Measurements from ENCODE around the gene AQP1. TPM values are rescaled to one million over a fixed set of nuclear protein-coding genes. Genes with fewer than 3 reads are reported as not detected.

The AQP1 gene
- total and polyA plus RNA-seq, 2 of the 13 experiments (the other 11 are each of a cell fraction or from before 2014, with no cell fraction given): not detected

DNA sequence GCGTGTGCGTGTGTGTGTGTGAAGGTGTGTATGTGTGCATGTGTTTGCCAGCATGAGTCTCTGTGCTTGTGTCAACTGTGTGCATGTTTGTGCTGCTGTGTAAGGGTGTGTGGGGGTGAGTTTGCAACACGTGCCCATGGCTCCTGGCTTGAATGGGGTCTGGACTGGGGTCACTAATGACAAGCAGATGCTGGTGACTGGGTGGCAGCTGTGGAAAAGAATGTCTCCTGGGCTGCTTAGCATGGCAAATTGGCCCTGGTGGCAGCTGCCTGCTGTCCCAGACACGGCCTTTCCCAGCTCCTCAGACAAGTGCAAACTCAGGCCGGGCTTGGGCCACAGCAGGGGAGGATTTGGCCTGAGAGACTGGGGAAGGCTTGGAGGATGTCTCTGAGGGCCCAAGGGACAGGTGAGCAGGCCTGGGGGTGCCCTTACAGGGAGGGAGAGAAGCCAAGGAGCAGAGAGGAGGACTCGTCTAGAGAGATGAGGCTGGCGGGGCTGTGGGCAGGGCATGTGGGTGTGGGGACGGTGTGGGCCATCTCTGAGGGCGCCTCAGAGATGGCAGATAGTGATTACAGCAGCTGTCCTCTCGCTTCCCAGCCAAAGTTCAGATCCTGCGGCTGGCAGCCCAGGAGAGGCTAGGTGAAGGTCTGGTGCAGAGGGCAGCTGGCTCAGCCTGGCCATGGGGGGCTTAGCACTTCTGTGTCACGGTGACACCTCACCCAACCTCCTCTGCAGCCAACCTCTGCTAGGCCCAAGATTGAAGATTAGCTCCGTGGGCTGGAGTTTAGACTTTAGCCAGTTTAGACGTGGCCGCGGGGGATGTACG is 1.5 kb downstream of the AQP1 start:
- in situ Hi-C loops (cut with HindIII; ENCODE audit: extremely low pct_ligation_motif_present, low pct_unique_long_range_greater_than_20kb) (no loop called here), intact Hi-C loops (cut with micrococcal nuclease; ENCODE audit: unreplicated experiment) (no loop called here)
- H2AFZ ChIP-seq (ENCODE audit: low read length): no peak overlapping the region
- peaks cover 6 to 10% of the 10 kb centered on the region in 2 experiments; a peak in 3 of 5 replicates for H3K27me3 ChIP-seq (ENCODE audit: control insufficient read depth in 1 of 2, insufficient read depth in 2 of 2, low read length in 2 of 2)
- no peak overlapping the region for H3K4me2 ChIP-seq (ENCODE audit: low read depth, low read length)
- H3K4me3 ChIP-seq (replicated peaks in 1 of 3; ENCODE audit: insufficient read depth in 1 of 3, low read depth in 2 of 3, low read length in 3 of 3): no peak overlapping the region
- H3K4me1 ChIP-seq (ENCODE audit: insufficient read depth, low read length): no peaks in the 10 kb centered on the region
- H3K9ac ChIP-seq (ENCODE audit: insufficient read depth, low read depth, low read length): no peak overlapping the region
- no TSS peak for BruUV-seq (replicated peaks)
- DNase-seq (ENCODE audit: low spot score): no peak
- no peaks in the 10 kb centered on the region for H3K36me3 ChIP-seq (replicated peaks in 1 of 2; ENCODE audit: control insufficient read depth in 1 of 2, insufficient read depth in 2 of 2, low read length in 2 of 2)
- no peak for FAIRE-seq
- ATAC-seq: no peak; the same call in 1 of the 3 replicates
- WGBS (ENCODE audit: low lambda C conversion rate): 42% methylated on average over 4 of the region's 17 CpGs
- H3K79me2 ChIP-seq (ENCODE audit: insufficient read depth, low read length): no peaks in the 10 kb centered on the region
- no peaks in the 10 kb centered on the region for H3K9me3 ChIP-seq (ENCODE audit: low read length)
- ChIA-PET CTCF (ENCODE audit: low intra/inter-chr PET ratio, low total read pairs) (no interaction called here), POLR2A (no interaction called here)
- TF ChIP-seq PTBP1 (IDR thresholded peaks at IDR 0.05; ENCODE audit: low read depth, low read length, poor library complexity, severe bottlenecking): no peak
- TF ChIP-seq, protein P1, sequence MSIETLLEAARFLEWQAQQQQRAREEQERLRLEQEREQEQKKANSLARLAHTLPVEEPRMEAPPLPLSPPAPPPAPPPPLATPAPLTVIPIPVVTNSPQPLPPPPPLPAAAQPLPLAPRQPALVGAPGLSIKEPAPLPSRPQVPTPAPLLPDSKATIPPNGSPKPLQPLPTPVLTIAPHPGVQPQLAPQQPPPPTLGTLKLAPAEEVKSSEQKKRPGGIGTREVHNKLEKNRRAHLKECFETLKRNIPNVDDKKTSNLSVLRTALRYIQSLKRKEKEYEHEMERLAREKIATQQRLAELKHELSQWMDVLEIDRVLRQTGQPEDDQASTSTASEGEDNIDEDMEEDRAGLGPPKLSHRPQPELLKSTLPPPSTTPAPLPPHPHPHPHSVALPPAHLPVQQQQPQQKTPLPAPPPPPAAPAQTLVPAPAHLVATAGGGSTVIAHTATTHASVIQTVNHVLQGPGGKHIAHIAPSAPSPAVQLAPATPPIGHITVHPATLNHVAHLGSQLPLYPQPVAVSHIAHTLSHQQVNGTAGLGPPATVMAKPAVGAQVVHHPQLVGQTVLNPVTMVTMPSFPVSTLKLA (IDR thresholded peaks at IDR 0.05): peak; percentile 60
- H4K20me1 ChIP-seq (ENCODE audit: insufficient read depth, low read length): no peaks in the 10 kb centered on the region
- H3K27ac ChIP-seq (ENCODE audit: extremely low read length, insufficient read depth, low read length): no peak overlapping the region

DNA sequence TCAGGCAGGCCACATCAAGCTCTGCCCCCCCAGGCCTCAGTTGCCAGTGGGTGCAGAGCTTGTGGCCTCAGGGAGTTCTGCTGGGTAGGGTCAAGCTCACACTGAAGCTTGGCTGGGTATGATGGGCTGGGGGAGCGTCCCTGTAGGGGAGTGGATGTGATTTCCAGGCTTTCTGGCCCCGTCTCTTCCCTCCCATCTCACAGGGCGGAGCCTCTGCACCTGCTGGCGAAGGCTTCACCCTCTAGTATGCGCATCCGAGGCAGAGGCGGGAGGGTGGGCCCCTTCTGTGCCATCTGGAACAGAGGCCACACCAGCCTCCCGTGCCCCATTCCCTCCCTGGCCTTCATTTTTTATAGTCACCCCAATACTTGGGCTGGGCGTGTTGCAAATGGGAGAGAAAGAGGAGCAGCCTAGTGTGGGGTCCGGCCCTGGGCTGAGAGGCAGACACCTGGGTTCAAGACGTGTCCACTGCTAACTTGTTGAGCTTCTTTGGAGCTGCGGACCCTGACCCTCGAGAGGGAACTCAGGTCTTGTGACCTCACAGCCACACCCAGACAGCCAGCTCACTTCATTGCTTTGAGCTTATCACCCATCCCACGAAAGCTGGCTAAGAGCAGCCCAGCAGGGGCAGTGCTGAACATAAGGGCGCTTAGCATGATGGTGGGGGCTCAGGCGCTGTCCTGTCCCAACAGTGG is 2.3 kb downstream of the AQP1 start:
- no peak overlapping the region for H2AFZ ChIP-seq (ENCODE audit: low read length)
- no peak overlapping the region for H3K4me2 ChIP-seq (ENCODE audit: low read depth, low read length)
- no peaks in the 10 kb centered on the region for H3K79me2 ChIP-seq (ENCODE audit: insufficient read depth, low read length)
- FAIRE-seq (no peak), ATAC-seq (no peak), DNase-seq (ENCODE audit: low spot score) (no peak)
- H3K4me1 ChIP-seq (ENCODE audit: insufficient read depth, low read length): no peaks in the 10 kb centered on the region
- no peak overlapping the region for H3K9ac ChIP-seq (ENCODE audit: insufficient read depth, low read depth, low read length)
- H3K27ac ChIP-seq (ENCODE audit: extremely low read length, insufficient read depth, low read length): no peak overlapping the region
- H3K9me3 ChIP-seq (ENCODE audit: low read length): no peaks in the 10 kb centered on the region
- BruUV-seq (replicated peaks): no TSS peak
- H3K36me3 ChIP-seq (replicated peaks in 1 of 2; ENCODE audit: control insufficient read depth in 1 of 2, insufficient read depth in 2 of 2, low read length in 2 of 2): no peaks in the 10 kb centered on the region
- no peak overlapping the region for H3K4me3 ChIP-seq (replicated peaks in 1 of 3; ENCODE audit: insufficient read depth in 1 of 3, low read depth in 2 of 3, low read length in 3 of 3)
- H3K27me3 ChIP-seq (ENCODE audit: control insufficient read depth in 1 of 2, insufficient read depth in 2 of 2, low read length in 2 of 2): peaks cover 6 to 10% of the 10 kb centered on the region in 2 experiments; a peak in 3 of 5 replicates
- CTCF ChIA-PET (ENCODE audit: low intra/inter-chr PET ratio, low total read pairs): no interaction called here
- in situ Hi-C loops (cut with HindIII; ENCODE audit: extremely low pct_ligation_motif_present, low pct_unique_long_range_greater_than_20kb) (no loop called here), intact Hi-C loops (cut with micrococcal nuclease; ENCODE audit: unreplicated experiment) (no loop called here)
- H4K20me1 ChIP-seq (ENCODE audit: insufficient read depth, low read length): no peaks in the 10 kb centered on the region
- POLR2A ChIA-PET: no interaction called here
- WGBS (ENCODE audit: low lambda C conversion rate): 37% methylated on average over 4 of the region's 16 CpGs
- TF ChIP-seq ZNF441 (CRISPR knock-in tag; IDR thresholded peaks at IDR 0.05; ENCODE audit: borderline replicate concordance): no peak
- TF ChIP-seq ZNF589 (CRISPR knock-in tag; conservative IDR thresholded peaks at IDR 0.05): no peak
- TF ChIP-seq, protein P2, sequence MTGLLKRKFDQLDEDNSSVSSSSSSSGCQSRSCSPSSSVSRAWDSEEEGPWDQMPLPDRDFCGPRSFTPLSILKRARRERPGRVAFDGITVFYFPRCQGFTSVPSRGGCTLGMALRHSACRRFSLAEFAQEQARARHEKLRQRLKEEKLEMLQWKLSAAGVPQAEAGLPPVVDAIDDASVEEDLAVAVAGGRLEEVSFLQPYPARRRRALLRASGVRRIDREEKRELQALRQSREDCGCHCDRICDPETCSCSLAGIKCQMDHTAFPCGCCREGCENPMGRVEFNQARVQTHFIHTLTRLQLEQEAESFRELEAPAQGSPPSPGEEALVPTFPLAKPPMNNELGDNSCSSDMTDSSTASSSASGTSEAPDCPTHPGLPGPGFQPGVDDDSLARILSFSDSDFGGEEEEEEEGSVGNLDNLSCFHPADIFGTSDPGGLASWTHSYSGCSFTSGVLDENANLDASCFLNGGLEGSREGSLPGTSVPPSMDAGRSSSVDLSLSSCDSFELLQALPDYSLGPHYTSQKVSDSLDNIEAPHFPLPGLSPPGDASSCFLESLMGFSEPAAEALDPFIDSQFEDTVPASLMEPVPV (CRISPR knock-in tag; IDR thresholded peaks at IDR 0.05): no peak
- TF ChIP-seq, protein P3, sequence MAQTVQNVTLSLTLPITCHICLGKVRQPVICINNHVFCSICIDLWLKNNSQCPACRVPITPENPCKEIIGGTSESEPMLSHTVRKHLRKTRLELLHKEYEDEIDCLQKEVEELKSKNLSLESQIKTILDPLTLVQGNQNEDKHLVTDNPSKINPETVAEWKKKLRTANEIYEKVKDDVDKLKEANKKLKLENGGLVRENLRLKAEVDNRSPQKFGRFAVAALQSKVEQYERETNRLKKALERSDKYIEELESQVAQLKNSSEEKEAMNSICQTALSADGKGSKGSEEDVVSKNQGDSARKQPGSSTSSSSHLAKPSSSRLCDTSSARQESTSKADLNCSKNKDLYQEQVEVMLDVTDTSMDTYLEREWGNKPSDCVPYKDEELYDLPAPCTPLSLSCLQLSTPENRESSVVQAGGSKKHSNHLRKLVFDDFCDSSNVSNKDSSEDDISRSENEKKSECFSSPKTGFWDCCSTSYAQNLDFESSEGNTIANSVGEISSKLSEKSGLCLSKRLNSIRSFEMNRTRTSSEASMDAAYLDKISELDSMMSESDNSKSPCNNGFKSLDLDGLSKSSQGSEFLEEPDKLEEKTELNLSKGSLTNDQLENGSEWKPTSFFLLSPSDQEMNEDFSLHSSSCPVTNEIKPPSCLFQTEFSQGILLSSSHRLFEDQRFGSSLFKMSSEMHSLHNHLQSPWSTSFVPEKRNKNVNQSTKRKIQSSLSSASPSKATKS (CRISPR knock-in tag; IDR thresholded peaks at IDR 0.05): no peak
- no peak for TF ChIP-seq CENPX (CRISPR knock-in tag; IDR thresholded peaks at IDR 0.05)
- no peak for TF ChIP-seq SMARCC2 (IDR thresholded peaks at IDR 0.05)
- no peak for TF ChIP-seq PAWR (CRISPR knock-in tag; IDR thresholded peaks at IDR 0.05; ENCODE audit: borderline replicate concordance)
- TF ChIP-seq CAMTA2 (CRISPR knock-in tag; IDR thresholded peaks at IDR 0.05; ENCODE audit: borderline replicate concordance): no peak
- no peak for TF ChIP-seq ZNF564 (CRISPR knock-in tag; IDR thresholded peaks at IDR 0.05)
